Stimulated activated CD4-positive, alpha-beta T cell treated with anti-CD3 and anti-CD28 coated beads, Interleukin-2, amount 100 ng/mL, for 4 hours (primary cell): ENCODE measurements around the gene DYDC1.
"Not testable (repeated sequence)": the region's sequence is repeated elsewhere in the genome, so short reads cannot be mapped to it uniquely, and the experiment has no call there.

Experiments
- DNase-seq: peaks from one replicate; pipeline ENCODE4 v3.0.0-alpha.2; 2020; ENCODE audit warnings: low read depth

Gene DYDC1

DNA sequence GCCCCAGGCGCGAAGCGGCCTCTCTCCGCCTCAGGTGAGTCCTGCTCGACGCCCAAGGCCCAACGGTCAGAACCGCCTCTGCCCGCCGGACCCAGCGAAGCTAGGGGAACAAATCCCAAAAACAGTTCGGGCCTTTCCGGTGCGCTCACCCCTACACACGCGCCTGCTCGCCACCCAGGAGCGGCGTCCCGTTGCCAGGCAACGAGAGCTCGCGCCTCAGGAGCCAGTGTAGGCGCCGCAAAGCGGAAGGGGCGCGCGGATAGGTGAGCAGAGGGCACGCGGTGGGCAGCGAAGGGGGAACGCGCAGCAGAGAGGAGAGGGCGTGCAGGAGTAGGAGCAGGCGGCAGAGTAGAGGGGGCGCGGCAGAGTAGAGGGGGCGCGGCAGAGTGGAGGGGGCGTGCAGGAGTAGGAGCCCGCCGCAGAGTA, at the start of gene DYDC1, which contains the start of gene DYDC2:
Gene DYDC1, minus strand, starts transcription at position 193 of the 426 bp plus-strand sequence. CDS start 4,154 bp downstream, outside the sequence.
Gene DYDC2, plus strand, starts transcription at position 219 of the 426 bp plus-strand sequence. CDS start 5,663 bp downstream, outside the sequence.
- no peak for DNase-seq

DNA sequence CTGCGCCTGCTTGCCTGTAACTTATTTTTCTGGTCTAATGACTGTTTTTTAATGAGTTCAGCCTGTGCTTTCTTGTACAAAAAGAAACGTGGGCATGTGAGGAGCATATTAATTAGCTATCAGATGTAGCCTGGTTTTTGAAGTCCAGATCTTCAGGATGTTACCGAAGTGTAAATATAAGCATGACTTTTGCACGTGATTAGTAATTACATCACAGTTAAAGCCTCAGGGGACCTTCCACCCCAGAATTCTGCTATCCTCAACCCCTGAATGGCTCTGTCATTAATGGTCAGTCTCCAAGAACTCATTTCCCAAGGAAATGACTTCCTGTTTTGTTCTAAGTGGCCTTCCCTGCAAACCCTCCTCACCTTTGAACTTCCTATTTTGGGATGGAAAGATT, 49.6 kb upstream of the DYDC1 start:
- no peak for DNase-seq

DNA sequence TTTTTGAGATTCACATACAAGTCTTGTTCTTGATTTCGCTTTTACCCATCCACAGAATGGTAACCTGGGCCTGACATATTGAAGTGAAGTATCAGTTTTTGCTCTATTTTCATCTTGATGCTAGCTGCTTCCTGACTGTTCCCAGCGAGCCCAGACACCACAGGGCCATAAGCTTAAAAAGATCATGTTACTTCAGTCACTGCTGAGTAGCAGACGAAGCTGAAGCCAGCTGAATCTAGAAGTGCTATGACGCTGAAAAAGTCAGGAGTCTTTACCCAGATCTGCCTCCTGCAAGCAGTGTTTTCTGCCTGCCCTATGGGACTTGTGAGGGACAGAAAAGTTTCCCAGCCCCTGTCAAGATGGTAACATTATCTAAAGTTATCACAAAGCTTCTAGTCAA, 49.1 kb upstream of the DYDC1 start:
- no peak for DNase-seq

DNA sequence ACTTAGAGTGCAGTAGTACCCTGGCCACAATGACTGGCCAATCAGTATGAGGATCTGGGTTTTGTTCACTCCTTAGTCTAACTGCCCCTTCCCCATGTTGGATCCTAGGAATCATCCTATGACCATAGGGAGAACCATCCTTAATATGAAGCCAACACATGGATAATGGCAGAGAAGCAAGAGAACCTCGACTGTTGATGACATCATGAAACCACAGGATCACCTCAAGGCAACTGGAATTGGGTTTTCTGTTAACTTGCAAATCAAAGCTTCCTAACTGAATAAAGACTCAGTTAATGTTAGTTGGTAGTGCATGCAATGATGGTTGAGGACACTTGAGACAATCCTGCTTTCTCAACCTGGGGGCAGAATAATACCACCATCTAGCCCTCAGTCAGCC, 48.5 kb upstream of the DYDC1 start:
- no peak for DNase-seq

DNA sequence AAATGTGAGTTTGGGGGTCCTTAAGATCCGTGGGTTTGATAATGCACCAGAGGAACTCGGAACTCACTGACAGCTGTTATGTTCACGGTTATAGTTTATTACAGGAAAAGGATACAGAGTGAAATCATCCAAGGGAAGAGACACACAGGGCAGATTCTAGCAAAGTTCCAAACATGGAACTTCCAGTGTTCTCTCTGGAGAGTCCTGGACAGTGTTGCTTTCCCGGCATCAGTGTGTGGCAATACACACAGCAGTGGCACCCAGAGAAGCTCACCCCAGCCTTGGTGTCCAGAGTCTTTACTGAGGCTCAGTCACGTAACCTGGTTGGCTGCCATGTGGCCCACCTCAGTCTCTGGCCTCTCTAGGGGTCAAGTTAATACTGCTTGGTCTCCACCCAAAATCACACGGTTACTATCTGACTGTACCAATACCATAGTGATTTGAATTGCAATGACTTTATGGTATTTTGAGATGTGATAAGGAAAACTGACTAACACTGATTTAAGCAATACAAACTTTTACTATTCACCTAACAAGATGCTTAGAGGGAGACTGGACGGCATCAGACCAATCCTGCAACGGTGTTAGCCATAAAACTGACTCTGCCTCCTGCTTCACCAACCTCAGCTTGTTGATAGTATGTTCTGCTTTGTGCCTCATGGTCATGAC, 43.7 kb upstream of the DYDC1 start:
- no peak for DNase-seq

DNA sequence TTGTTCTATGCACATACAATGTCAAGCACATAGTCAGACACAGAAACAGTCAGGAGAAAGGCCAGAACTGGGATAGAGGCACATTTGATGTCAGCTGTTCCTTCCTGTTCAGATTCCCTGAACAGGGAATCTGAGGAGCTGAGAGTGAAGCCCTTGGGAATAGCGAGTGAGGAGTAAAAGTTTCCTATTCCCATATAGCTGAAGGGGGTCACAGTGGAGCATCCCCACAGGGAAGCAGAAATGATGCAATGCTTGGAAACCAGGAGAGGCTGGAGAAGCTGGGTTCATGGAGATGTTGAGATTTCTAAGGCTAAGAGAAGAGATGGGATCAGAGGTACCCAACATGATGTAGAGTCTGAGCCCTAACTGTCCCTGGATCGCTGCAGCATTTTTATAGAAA, 40.5 kb upstream of the DYDC1 start:
- DNase-seq, result no peak

DNA sequence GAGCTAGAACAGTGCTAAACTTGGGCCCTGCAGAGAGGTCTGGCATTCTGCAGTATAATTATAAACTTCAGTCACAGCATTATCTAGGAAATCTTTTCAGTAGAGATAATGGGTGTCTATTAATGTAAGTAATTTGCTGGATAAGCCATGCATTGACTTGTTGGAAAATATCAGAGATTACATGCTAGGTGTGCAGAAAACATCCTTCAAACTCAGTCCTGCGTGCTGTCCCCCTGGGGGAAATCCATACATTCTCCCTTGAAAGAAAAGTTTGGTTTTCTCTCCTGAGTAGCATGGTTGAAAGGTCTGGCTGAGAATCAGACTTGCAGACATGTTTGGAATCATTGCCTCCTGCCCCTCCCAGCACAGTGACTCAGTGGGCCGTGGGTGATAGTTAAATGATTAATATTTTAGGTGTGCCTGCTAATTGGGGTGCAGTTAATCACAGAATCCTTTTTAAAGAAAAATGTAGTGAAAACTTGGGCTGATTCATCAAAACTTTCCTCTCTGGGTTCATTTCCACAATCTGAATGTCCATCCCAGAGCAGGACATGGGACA, 37.9 kb upstream of the DYDC1 start:
- no peak for DNase-seq

DNA sequence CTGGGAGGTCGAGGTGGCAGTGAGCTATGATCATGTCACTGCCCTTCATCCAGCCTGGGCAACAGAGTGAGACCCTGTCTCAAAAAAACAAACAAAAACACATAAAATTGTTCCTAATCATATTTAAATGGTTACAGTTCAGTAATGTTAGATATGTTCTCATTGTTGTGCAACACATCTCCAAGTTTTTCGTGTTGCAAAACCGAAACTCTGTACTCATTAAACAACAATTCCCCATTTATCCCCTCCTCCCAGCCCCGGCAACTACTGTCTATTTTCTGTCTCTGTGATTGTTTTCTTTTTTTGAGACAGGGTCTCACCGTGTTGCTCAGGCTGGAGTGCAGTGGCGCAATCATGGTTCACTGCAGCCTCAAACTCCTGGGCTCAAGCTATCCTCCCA, 35.7 kb upstream of the DYDC1 start:
- DNase-seq, result no peak

DNA sequence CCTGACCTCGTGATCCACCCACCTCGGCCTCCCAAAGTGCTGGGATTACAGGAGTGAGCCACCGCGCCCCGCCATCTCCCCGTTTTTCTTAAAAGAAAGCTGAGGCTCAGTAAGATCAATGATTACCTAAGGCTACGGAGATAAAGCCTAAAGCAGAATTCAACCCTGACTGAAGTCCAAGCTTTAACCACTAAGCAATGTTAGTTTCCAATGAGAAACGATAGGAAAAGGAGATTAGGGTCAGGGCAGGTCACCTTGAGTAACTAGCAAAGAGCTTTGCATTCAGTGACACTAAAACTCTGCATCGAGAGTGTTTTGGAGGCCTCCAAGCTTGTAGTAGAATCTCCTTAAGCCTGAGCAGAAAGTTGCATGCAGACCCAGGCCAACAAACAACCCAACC, 34.2 kb upstream of the DYDC1 start:
- no peak for DNase-seq

DNA sequence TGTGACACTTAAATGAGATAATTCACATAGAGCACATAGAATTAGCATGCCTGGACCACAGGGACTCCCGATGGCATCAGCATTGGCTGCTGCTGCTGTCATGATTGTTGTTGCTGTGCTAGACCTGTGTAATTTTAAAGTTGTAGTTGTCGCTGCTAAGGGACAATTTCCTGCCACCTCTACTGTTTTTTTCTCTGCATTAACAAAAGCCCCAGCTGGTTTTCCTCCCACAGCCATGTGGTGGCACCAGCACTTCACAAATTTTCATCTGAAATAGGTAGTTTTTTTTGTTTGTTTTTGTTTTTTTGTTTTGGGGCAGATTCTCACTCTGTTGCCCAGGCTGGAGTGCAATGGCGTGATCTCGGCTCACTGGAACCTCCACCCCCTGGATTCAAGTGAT, 26.4 kb upstream of the DYDC1 start:
- peak; percentile 16 for DNase-seq

DNA sequence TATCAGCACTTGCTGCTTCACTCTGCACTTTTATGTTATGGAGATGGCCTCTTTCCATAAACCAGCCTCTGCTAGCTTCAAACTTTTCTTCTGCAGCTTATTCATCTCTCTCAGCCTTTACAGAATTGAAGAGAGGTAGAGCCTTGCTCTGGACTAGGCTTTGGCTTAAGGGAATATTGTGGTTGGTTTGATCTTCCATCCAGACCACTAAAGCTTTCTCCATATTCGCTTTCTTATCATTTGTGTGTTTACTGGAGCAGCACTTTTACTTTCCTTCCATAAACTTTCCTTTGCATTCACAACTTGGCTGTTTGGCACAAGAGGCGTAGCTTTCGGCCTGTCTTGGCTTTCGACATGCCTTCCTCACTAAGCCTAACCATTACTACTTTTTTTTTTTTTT, 23.6 kb upstream of the DYDC1 start:
- DNase-seq, result no peak

DNA sequence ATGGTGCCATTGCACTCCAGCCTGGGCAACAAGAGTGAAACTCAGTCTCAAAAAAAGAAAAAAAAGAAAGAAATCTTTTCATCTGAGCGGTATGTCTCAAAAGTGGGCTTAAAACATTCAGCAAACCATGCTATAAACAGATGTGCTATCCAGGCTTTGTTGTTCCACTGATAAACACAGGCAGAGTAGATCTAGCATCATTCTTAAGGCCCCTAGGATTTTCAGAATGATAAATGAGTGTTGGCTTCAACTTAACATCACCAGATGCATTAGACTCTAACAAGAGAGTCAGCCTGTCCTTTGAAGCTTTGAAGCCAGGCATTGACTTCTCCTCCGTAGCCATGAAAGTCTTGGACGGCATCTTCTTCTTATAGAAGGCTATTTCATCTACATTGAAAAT, 23.1 kb upstream of the DYDC1 start:
- no peak for DNase-seq

DNA sequence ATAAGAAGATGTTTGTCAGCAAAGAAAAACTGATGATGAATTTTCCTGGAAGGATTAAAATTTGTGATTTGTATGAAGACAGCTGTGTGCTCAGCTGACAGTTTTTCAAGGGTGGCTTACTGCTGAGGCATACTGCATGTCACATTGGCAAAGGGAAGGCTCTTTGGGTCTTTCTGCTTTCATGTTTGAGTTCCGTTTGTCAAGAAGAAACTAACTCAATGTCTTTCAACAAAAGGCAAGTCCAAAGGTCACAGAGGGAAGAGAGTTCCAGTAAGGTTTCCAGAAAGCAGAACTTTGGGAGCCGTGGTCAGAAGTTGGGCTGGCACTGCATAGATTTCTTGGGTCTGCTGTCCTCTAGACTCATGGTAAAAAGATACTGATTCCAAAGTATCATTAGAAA, 16.9 kb upstream of the DYDC1 start:
- DNase-seq, result no peak

DNA sequence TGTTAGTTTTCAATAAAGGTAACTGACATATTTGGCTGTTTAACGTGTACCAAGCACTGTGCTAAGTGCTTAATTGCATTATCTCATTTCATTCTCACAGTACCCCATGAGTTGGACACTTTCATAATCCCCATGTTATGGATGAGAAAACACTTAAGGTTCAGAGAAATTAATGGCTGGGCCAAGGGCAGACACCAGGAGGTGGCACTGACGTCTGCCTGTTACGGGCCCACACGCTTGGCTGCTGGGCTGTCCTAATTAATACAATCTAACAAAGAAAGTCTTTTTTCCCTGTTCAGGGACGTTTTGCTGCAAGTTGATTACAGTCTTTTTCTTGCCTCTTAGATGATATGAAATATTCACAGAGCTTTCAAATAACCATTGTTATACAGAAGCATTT, 16.1 kb upstream of the DYDC1 start:
- no peak for DNase-seq

DNA sequence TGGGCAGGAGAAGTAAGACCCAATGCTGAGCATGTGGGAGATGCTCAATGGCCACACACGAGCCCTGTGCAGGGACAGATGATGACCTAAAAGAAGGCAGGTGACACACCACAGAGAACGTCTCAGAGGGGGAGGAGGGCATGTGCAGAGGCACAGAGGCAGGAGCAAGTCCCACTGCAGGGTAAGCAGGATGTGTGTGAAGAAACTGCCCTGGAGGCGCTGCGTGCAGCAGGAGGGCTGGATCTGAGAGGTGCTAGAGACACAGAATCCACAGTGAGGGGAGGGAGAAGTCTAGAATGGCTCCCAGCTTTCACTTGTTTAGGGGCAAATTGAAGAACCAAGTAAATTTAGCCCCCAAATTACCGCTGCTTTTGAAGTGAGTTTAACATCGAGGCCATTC, 14.9 kb upstream of the DYDC1 start:
- no peak for DNase-seq

DNA sequence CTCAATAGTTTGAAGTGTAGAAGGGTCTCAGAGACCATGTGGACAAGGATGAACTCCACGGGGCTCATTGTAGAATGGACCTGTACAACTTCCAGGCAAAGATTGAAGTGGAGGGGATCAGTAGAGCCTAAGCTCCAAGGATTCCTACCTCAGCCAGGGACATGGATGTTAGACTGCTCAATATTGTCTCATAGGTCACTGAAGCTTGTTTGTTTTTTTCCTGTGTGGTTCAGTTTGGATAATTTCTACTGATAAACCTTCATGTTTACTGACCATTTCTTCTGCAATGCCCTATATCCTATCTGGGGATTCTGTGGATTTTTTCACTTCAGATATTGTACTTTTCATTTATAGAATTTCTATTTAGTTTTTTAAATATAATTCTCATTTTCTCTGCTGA, 9.0 kb upstream of the DYDC1 start:
- DNase-seq, result no peak

DNA sequence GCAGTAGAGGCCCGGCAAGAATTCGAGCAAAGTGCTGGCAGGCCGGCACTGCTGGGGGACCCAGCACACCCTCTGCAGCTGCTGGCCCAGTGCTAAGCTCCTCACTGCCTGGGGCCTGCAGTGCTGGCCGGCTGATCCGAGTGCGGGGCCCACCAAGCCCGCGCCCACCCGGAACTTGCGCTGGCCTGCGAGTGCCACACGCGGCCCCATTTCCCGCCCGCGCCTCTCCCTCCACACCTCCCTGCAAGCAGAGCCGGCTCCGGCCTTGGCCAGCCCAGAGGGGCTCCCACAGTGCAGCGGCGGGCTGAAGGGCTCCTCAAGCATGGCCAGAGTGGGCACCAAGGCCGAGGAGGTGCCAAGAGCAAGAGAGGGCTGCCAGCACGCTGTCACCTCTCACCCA, 3.1 kb upstream of the DYDC1 start:
- DNase-seq, result no peak

DNA sequence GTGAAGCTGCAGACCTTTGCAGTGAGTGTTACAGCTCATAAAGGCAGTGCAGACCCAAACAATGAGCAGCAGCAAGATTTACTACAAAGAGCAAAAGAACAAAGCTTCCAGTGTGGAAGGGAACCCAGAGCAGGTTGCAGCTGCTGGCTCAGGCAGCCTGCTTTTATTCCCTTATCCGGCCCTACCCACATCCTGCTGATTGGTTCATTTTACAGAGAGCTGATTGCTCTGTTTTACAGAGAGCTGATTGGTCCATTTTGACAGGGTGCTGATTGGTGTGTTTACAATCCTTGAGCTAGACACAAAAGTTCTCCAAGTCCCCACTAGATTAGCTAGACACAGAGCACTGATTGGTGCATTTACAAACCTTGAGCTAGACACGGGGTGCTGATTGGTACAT, 2.4 kb upstream of the DYDC1 start:
- DNase-seq, result not testable (repeated sequence)

DNA sequence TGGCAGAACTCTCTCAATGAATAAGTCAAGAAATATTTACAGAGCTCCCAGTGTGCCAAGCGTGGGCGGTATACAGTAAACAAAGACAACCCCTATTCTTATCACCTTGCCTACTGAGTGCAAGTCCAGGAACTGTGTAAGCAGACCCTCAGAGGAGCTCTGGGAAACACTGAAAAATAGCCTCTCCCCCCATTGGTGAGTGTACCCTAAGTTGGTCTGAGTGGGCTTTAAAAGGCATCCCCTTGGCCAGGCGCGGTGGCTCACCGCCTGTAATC, 1.2 kb upstream of the DYDC1 start:
- DNase-seq, result no peak

DNA sequence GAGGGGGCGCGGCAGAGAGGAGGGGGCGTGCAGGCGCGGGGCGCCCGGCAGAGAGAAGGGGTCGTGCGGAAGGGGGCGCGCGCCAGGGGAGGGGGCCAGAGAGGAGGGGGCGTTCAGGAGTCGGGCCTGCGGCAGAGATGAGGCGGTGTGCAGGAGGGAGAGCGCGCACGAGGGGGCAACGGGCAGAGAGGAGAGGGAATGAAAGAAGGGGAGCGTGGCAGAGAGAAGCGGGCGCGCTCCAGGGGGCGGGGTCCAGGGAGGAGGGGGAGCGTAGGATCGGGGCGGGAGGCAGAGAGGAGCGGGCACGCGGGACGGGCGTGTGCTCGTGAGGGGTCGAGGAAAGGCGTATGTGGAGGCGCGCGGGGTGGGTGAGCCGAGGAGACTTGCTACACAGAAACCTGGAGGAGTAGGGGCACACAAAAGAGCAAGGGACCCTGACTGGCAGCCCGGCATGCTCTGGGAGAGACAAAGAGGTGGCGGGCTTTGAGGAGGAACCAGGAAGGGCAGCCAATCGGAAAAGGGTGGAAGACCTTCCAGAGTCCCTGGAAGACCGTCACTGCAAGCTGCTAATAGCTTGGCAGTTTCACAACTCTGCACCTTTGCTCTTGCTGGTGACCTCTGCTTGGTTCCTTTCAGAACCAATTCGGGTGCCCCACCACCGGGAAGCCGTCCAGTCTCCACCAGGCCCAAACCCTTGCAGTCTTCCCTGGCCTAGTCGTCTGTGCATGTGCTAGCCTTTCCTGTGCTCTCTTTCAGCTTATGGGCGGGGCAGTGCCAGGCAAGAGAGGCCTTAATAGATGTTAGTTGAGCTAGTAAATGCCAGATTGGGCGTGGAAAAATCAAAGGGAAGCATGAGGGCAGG, 665 bp upstream of the DYDC1 start:
- no peak for DNase-seq

DNA sequence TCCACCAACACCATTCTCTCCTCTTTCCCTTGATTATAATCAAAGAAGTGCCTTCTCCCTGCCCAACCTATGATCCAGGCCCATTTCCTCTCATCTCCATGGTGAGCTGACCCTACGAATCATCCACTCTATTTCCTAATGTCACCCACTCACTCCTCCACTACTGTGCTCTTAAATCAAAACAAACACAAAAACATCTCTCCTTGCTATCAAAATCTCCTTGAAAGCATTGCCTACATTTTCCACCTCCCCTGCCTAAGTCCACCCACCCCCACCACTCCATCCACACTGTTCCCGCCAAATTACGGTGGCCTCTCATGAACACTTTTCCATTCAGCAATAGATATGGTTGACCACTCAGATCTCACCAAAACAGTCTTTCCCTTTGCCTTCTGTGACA, 5.3 kb downstream of the DYDC1 start:
- no peak for DNase-seq

DNA sequence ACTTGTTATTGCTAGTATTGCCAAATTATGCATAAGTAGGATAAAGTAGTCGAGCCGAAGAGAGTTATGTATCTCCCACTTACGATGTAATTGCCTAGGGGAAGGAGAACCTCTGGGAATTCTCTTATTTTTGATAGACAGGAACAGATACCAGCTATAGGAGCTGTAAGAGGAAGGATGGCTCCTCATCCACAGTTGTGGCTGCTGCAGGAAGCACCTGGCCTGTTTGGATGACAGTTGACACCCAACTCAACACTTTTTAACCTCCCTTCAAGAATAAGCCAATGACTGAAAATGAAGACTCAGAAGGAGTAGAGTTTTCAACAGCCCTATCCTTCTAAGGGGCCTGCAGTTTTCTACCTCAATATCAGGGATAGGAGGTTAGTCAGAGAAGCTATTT, 6.3 kb downstream of the DYDC1 start:
- no peak for DNase-seq

DNA sequence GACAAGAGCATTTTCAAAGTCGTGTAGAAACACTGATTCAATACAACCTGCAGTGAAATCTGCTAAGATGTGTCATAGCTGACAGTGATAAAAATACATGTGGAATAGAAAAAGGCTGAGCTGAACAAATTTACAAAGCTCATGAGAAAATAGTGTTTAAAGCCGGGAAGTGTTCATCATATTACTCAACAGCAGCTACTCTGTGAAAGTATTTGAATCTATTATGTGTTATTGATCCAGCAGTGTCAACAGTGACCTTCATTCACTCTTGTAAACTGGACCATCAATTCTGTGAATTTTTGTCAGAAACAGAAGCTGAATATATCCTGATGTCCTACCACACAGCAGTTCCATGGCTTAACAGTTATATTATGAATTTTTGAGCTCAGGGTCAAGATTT, 11.6 kb downstream of the DYDC1 start:
- no peak for DNase-seq

DNA sequence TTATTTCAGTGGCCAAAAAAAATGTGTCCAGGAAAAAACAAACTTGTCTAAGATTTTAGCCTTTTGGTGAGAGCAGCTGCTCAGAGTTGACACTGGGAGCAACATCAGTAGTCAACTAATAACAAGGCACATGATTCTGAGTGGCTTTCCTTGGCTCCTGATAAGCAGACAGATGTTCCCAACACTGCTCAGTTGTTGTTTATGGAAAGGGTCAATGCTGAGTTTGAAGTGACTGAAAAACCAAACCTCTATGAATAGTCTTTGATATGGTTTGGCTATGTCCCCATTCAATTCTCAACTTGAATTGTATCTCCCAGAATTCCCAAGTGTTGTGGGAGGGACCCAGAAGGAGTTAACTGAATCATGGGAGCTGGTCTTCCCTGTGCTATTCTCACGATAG, 12.3 kb downstream of the DYDC1 start:
- DNase-seq, result no peak
